Activated CD4-positive, alpha-beta T cell treated with anti-CD3 and anti-CD28 coated beads, Interleukin-2, amount 10 ng/mL, durations not matched to agents 24 days and 14 days (primary cell): Measurements from ENCODE around the gene ATP1B2. TPM values are rescaled to one million over a fixed set of nuclear protein-coding genes. Genes with fewer than 3 reads are reported as not detected.
A peak's percentile ranks its signal among the peaks of the same experiment; 100 is the strongest.
"Not testable (repeated sequence)": the region's sequence is repeated elsewhere in the genome, so short reads cannot be mapped to it uniquely, and the experiment has no call there.

Source experiments
- DNase-seq: peaks from one replicate; pipeline ENCODE4 v3.0.0; 2022
- H3K27ac Mint-ChIP-seq: one replicate; pipeline ENCODE4 v1.8.0; 2022; ENCODE audit warnings: mild to moderate bottlenecking, mixed read lengths
- H3K27me3 Mint-ChIP-seq: one replicate; pipeline ENCODE4 v1.8.0; 2022; ENCODE audit warnings: mixed read lengths
- H3K36me3 Mint-ChIP-seq: one replicate; pipeline ENCODE4 v1.8.0; 2022; ENCODE audit warnings: low read depth, mild to moderate bottlenecking, mixed read lengths
- H3K4me1 Mint-ChIP-seq: one replicate; pipeline ENCODE4 v1.8.0; 2021; ENCODE audit warnings: mixed read lengths
- H3K4me3 Mint-ChIP-seq: one replicate; pipeline ENCODE4 v1.8.0; 2022; ENCODE audit warnings: mild to moderate bottlenecking, moderate library complexity, mixed read lengths
- H3K9me3 Mint-ChIP-seq: one replicate; pipeline ENCODE4 v1.8.0; 2021; ENCODE audit warnings: mixed read lengths
- intact Hi-C: fragments of 100-400 bp; cut with micrococcal nuclease; formaldehyde crosslinking; loops from one replicate; pipeline ENCODE4 v1.15.1; 2023
- total RNA-seq: library from RNA; stranded (reverse); gene quantifications from 2 replicates; pipeline ENCODE4 v1.2.3, GENCODE V29; 2022

Gene ATP1B2
- 0.14 and 0.37 TPM in 2 replicates for total RNA-seq

GRCh38 chr17:7650509-7651096, at the start of gene ATP1B2:
Gene ATP1B2, plus strand, starts transcription at chr17:7650926. Its CDS starts 593 bp downstream, at chr17:7651519.
- Mint-ChIP-seq H3K27ac (peak within 1 kb of the TSS; percentile 23), H3K9me3 (no peaks in the 10 kb centered on the region), H3K36me3 (no peaks in the 10 kb centered on the region), H3K27me3 (peaks cover 57% of the 10 kb centered on the region), H3K4me3 (peak within 1 kb of the TSS; percentile 82), H3K4me1 (peaks cover 15% of the 10 kb centered on the region)
- intact Hi-C loops = loop anchor here (1.0 to 5.0 kb wide), 2 partner anchors 33 to 36 kb away; no protein-coding TSS in a partner anchor
- peak; percentile 92 for DNase-seq

- peaks cover 35% of the 10 kb centered on the region for H3K36me3 Mint-ChIP-seq
- no peaks in the 10 kb centered on the region for H3K27me3 Mint-ChIP-seq
- H3K27ac Mint-ChIP-seq = peak overlapping the region; percentile 14
- H3K4me1 Mint-ChIP-seq = peaks cover 11% of the 10 kb centered on the region
- intact Hi-C loops = no loop called here
- H3K9me3 Mint-ChIP-seq = no peaks in the 10 kb centered on the region
- no peak overlapping the region for H3K4me3 Mint-ChIP-seq
- DNase-seq = no peak
These were observed 44.4 kb upstream of the ATP1B2 start for GRCh38 chr17:7606280-7606679.

- H3K4me3 Mint-ChIP-seq = no peak overlapping the region
- no peak overlapping the region for H3K27ac Mint-ChIP-seq
These were observed 40.1 kb upstream of the ATP1B2 start for GRCh38 chr17:7610641-7611040.

GRCh38 chr17:7611635-7612293, 39.0 kb upstream of the ATP1B2 start:
- H3K27ac Mint-ChIP-seq = peak overlapping the region; percentile 64
- H3K36me3 Mint-ChIP-seq = peaks cover 18% of the 10 kb centered on the region
- intact Hi-C loops = no loop called here
- peak overlapping the region; percentile 39 for H3K4me3 Mint-ChIP-seq
- H3K27me3 Mint-ChIP-seq = no peaks in the 10 kb centered on the region
- peaks cover 33% of the 10 kb centered on the region for H3K4me1 Mint-ChIP-seq
- H3K9me3 Mint-ChIP-seq = no peaks in the 10 kb centered on the region
- DNase-seq = no peak

More at GRCh38 chr17:7610641-7611040, 40.1 kb upstream of the ATP1B2 start:
- Mint-ChIP-seq H3K9me3 (no peaks in the 10 kb centered on the region), H3K36me3 (peaks cover 25% of the 10 kb centered on the region), H3K27me3 (no peaks in the 10 kb centered on the region), H3K4me1 (peaks cover 35% of the 10 kb centered on the region)
- intact Hi-C loops = no loop called here
- no peak for DNase-seq

- peaks cover 18% of the 10 kb centered on the region for H3K36me3 Mint-ChIP-seq
- peaks cover 33% of the 10 kb centered on the region for H3K4me1 Mint-ChIP-seq
- intact Hi-C loops = no loop called here
- no peaks in the 10 kb centered on the region for H3K27me3 Mint-ChIP-seq
- no peaks in the 10 kb centered on the region for H3K9me3 Mint-ChIP-seq
- peak overlapping the region; percentile 39 for H3K4me3 Mint-ChIP-seq
- peak overlapping the region; percentile 64 for H3K27ac Mint-ChIP-seq
- no peak for DNase-seq
These were observed 38.5 kb upstream of the ATP1B2 start for GRCh38 chr17:7612294-7612640.

- Mint-ChIP-seq H3K27me3 (no peaks in the 10 kb centered on the region), H3K36me3 (peaks cover 18% of the 10 kb centered on the region), H3K9me3 (no peaks in the 10 kb centered on the region), H3K4me1 (peaks cover 37% of the 10 kb centered on the region), H3K27ac (peak overlapping the region; percentile 65), H3K4me3 (peak overlapping the region; percentile 87)
- DNase-seq = peak; percentile 68
- intact Hi-C loops = loop anchor here (1.0 kb wide), 1 partner anchor 74 kb away; the partner anchor contains the start of gene WRAP53
These were observed 36.8 kb upstream of the ATP1B2 start for GRCh38 chr17:7613769-7614424.

GRCh38 chr17:7614425-7615264, 36.1 kb upstream of the ATP1B2 start, which contains the start of gene FXR2:
Gene FXR2, minus strand, starts transcription at chr17:7614897. Its CDS starts 365 bp downstream, at chr17:7614532.
- peaks cover 33% of the 10 kb centered on the region for H3K4me1 Mint-ChIP-seq
- peak; percentile 99 for DNase-seq
- intact Hi-C loops = loop anchor here (1.0 to 5.0 kb wide), 3 partner anchors 31 to 74 kb away; partner anchors contain the start of genes ATP1B2, MPDU1 and WRAP53
- H3K4me3 Mint-ChIP-seq = peak within 1 kb of the TSS; percentile 87
- H3K27me3 Mint-ChIP-seq = no peaks in the 10 kb centered on the region
- peak within 1 kb of the TSS; percentile 91 for H3K27ac Mint-ChIP-seq
- H3K36me3 Mint-ChIP-seq = peaks cover 18% of the 10 kb centered on the region
- H3K9me3 Mint-ChIP-seq = no peaks in the 10 kb centered on the region

GRCh38 chr17:7615265-7615747, 35.4 kb upstream of the ATP1B2 start:
- DNase-seq = no peak
- intact Hi-C loops = loop anchor here (1.0 to 5.0 kb wide), 2 partner anchors 32 to 37 kb away; partner anchors contain the start of genes ATP1B2 and MPDU1
- peaks cover 33% of the 10 kb centered on the region for H3K4me1 Mint-ChIP-seq
- no peaks in the 10 kb centered on the region for H3K27me3 Mint-ChIP-seq
- H3K4me3 Mint-ChIP-seq = peak overlapping the region; percentile 77
- H3K9me3 Mint-ChIP-seq = no peaks in the 10 kb centered on the region
- H3K27ac Mint-ChIP-seq = peak overlapping the region; percentile 91
- peaks cover 18% of the 10 kb centered on the region for H3K36me3 Mint-ChIP-seq

GRCh38 chr17:7618608-7619007, 32.1 kb upstream of the ATP1B2 start:
- H3K9me3 Mint-ChIP-seq = no peaks in the 10 kb centered on the region
- no peak overlapping the region for H3K4me3 Mint-ChIP-seq
- peaks cover 1% of the 10 kb centered on the region for H3K27me3 Mint-ChIP-seq
- peaks cover 12% of the 10 kb centered on the region for H3K4me1 Mint-ChIP-seq
- DNase-seq = no peak
- H3K36me3 Mint-ChIP-seq = peaks cover 3% of the 10 kb centered on the region
- intact Hi-C loops = loop anchor here (5.0 kb wide), 1 partner anchor 34 kb away; the partner anchor contains the start of gene ATP1B2
- H3K27ac Mint-ChIP-seq = no peak overlapping the region

GRCh38 chr17:7620835-7621234, 29.9 kb upstream of the ATP1B2 start:
- Mint-ChIP-seq H3K4me3 (no peak overlapping the region), H3K36me3 (peaks cover 1% of the 10 kb centered on the region), H3K27me3 (peaks cover 1% of the 10 kb centered on the region), H3K9me3 (no peaks in the 10 kb centered on the region), H3K27ac (no peak overlapping the region), H3K4me1 (peaks cover 4% of the 10 kb centered on the region)
- intact Hi-C loops = no loop called here
- DNase-seq = no peak

- peaks cover 1% of the 10 kb centered on the region for H3K27me3 Mint-ChIP-seq
- no peak for DNase-seq
- H3K4me3 Mint-ChIP-seq = no peak overlapping the region
- H3K36me3 Mint-ChIP-seq = peaks cover 5% of the 10 kb centered on the region
- no peak overlapping the region for H3K27ac Mint-ChIP-seq
- intact Hi-C loops = no loop called here
- H3K4me1 Mint-ChIP-seq = peaks cover 11% of the 10 kb centered on the region
- H3K9me3 Mint-ChIP-seq = no peaks in the 10 kb centered on the region
These were observed 27.1 kb upstream of the ATP1B2 start for GRCh38 chr17:7623661-7624060.

- H3K9me3 Mint-ChIP-seq, intact Hi-C loops, H3K4me1 Mint-ChIP-seq, H3K27me3 Mint-ChIP-seq, H3K27ac Mint-ChIP-seq, H3K4me3 Mint-ChIP-seq, H3K36me3 Mint-ChIP-seq, DNase-seq: not testable (repeated sequence)
These were observed 25.0 kb upstream of the ATP1B2 start for GRCh38 chr17:7625749-7626148.

GRCh38 chr17:7626307-7626706, 24.4 kb upstream of the ATP1B2 start:
- peaks cover 5% of the 10 kb centered on the region for H3K36me3 Mint-ChIP-seq
- intact Hi-C loops = no loop called here
- no peak for DNase-seq
- peaks cover 10% of the 10 kb centered on the region for H3K4me1 Mint-ChIP-seq
- H3K27ac Mint-ChIP-seq = no peak overlapping the region
- H3K27me3 Mint-ChIP-seq = peaks cover 1% of the 10 kb centered on the region
- no peaks in the 10 kb centered on the region for H3K9me3 Mint-ChIP-seq
- H3K4me3 Mint-ChIP-seq = peak overlapping the region; percentile 91
